Esophagus muscularis mucosa (tissue), 3 donors: ENCODE measurements around the gene OR3A3.
"Not testable (repeated sequence)": the region's sequence is repeated elsewhere in the genome, so short reads cannot be mapped to it uniquely, and the experiment has no call there.

Experiments used
- POLR2A ChIP-seq: fragments of 450-650 bp; IDR thresholded peaks from one replicate; pipeline ENCODE4 v1.6.1; 2017; ENCODE audit warnings: antibody characterized with exemption, moderate library complexity, mild to moderate bottlenecking, low read depth
- POLR2AphosphoS5 ChIP-seq, 2 donors: sonication (generic); formaldehyde crosslinking; IDR thresholded peaks; one replicate each; pipeline ENCODE4 v1.6.1; 2017; ENCODE audit warnings: antibody characterized with exemption in 2 of 2
- TF ChIP-seq, protein P1 (sequence below), 3 experiments: fragments of 200-600 bp in 2 of 3; fragments of 450-650 bp in 1 of 3; sonication (generic) in 2 of 3; IDR thresholded peaks; one replicate each; pipeline ENCODE4 v1.5.1; 2017 to 2019; ENCODE audit warnings: antibody characterized with exemption in 3 of 3, mild to moderate bottlenecking in 2 of 3, moderate library complexity in 1 of 3

DNA sequence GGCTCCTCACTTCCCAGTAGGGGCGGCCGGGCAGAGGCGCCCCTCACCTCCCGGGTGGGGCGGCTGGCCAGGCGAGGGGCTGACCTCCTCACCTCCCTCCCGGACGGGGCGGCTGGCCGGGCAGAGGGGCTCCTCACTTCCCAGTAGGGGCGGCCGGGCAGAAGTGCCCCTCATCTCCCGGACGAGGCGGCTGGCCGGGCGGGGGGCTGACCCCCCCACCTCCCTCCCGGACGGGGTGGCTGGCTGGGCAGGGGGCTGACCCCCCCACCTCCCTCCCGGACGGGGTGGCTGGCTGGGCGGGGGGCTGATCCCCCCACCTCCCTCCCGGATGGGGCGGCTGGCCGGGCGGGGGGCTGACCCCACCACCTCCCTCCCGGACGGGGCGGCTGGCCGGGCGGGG, 40.0 kb upstream of the OR3A3 start:
- TF ChIP-seq, protein P1, sequence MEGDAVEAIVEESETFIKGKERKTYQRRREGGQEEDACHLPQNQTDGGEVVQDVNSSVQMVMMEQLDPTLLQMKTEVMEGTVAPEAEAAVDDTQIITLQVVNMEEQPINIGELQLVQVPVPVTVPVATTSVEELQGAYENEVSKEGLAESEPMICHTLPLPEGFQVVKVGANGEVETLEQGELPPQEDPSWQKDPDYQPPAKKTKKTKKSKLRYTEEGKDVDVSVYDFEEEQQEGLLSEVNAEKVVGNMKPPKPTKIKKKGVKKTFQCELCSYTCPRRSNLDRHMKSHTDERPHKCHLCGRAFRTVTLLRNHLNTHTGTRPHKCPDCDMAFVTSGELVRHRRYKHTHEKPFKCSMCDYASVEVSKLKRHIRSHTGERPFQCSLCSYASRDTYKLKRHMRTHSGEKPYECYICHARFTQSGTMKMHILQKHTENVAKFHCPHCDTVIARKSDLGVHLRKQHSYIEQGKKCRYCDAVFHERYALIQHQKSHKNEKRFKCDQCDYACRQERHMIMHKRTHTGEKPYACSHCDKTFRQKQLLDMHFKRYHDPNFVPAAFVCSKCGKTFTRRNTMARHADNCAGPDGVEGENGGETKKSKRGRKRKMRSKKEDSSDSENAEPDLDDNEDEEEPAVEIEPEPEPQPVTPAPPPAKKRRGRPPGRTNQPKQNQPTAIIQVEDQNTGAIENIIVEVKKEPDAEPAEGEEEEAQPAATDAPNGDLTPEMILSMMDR (IDR thresholded peaks at IDR 0.05) = not testable (repeated sequence)
- TF ChIP-seq POLR2A; POLR2AphosphoS5 (IDR thresholded peaks at IDR 0.05): not testable (repeated sequence)
